Measurements from ENCODE around the gene AKT3.

DNA sequence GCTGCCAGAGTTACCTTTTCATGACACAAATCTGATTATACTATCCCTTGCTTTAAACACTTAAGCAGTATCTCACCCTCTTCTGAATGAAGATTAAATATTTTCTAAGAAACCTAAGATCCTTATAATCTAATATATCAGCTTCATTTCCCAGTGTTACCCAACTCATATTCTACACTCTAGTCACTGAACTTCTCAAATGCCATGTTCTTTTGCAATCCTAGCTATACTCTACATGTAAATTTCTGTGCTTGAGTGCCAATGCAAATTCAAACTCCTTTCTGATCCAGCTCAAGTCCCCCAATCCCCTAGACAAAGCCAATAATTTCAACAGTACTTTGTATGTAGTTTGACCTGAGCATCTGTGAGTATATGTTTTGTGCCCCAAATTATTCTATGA lies 300.3 kb downstream of the AKT3 start:
- TF ChIP-seq, protein P1, sequence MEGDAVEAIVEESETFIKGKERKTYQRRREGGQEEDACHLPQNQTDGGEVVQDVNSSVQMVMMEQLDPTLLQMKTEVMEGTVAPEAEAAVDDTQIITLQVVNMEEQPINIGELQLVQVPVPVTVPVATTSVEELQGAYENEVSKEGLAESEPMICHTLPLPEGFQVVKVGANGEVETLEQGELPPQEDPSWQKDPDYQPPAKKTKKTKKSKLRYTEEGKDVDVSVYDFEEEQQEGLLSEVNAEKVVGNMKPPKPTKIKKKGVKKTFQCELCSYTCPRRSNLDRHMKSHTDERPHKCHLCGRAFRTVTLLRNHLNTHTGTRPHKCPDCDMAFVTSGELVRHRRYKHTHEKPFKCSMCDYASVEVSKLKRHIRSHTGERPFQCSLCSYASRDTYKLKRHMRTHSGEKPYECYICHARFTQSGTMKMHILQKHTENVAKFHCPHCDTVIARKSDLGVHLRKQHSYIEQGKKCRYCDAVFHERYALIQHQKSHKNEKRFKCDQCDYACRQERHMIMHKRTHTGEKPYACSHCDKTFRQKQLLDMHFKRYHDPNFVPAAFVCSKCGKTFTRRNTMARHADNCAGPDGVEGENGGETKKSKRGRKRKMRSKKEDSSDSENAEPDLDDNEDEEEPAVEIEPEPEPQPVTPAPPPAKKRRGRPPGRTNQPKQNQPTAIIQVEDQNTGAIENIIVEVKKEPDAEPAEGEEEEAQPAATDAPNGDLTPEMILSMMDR (IDR thresholded peaks at IDR 0.05) = no peak
- TF ChIP-seq POLR2A (IDR thresholded peaks at IDR 0.05) (no peak), POLR2AphosphoS5 (IDR thresholded peaks at IDR 0.05) (no peak)
